Liver (tissue), 9 donors: ENCODE results near the gene POLR3H. TPM values are rescaled to one million over a fixed set of nuclear protein-coding genes. Genes with fewer than 3 reads are reported as not detected.
"Not testable (repeated sequence)": the region's sequence is repeated elsewhere in the genome, so short reads cannot be mapped to it uniquely, and the experiment has no call there.

Experiments
- DNase-seq: peaks from one replicate; pipeline ENCODE4 v3.0.0-alpha.2; 2017; ENCODE audit warnings: low spot score
- H3K27ac ChIP-seq, 2 donors: one replicate each; pipeline ENCODE4 v1.7.0; 2013; ENCODE audit warnings: inconsistent platforms in 2 of 2, low read length in 2 of 2, control low read depth in 1 of 2, low read depth in 1 of 2, mild to moderate bottlenecking in 1 of 2
- H3K27me3 ChIP-seq, 4 donors: one replicate each; pipeline versions ENCODE4 v1.6.1 to v1.7.0; 2013; ENCODE audit warnings: low read length in 3 of 4, inconsistent platforms in 1 of 4, mild to moderate bottlenecking in 1 of 4, moderate library complexity in 1 of 4; ENCODE audit not compliant: control insufficient read depth in 4 of 4, insufficient read depth in 4 of 4
- H3K36me3 ChIP-seq, 4 donors: one replicate each; pipeline versions ENCODE4 v1.6.1 to v1.7.0; 2013; ENCODE audit warnings: low read length in 3 of 4, mild to moderate bottlenecking in 3 of 4, low read depth in 1 of 4, moderate library complexity in 1 of 4; ENCODE audit not compliant: control insufficient read depth in 4 of 4, insufficient read depth in 3 of 4
- H3K4me1 ChIP-seq, 4 donors: one replicate each; pipeline versions ENCODE4 v1.6.1 to v1.7.0; 2013; ENCODE audit warnings: low read length in 3 of 4, mild to moderate bottlenecking in 3 of 4, moderate library complexity in 1 of 4; ENCODE audit not compliant: control insufficient read depth in 4 of 4, insufficient read depth in 4 of 4
- H3K4me3 ChIP-seq, 3 donors: one replicate each; pipeline versions ENCODE4 v1.6.1 to v1.7.0; 2013; ENCODE audit warnings: low read length in 3 of 3, control low read depth in 1 of 3, low read depth in 1 of 3, mild to moderate bottlenecking in 1 of 3
- H3K9ac ChIP-seq, 2 donors: one replicate each; pipeline ENCODE4 v1.7.0; 2013; ENCODE audit warnings: low read length in 2 of 2, mild to moderate bottlenecking in 2 of 2, moderate library complexity in 2 of 2, control low read depth in 1 of 2, low read depth in 1 of 2
- H3K9me3 ChIP-seq, 4 donors: one replicate each; pipeline versions ENCODE4 v1.6.1 to v1.7.0; 2013; ENCODE audit warnings: low read length in 3 of 4; ENCODE audit not compliant: control insufficient read depth in 4 of 4
- ATF3 ChIP-seq: IDR thresholded peaks from 2 replicates; pipeline ENCODE4 v1.6.1; 2016; ENCODE audit warnings: antibody characterized with exemption
- CTCF ChIP-seq: fragments of 150-350 bp; IDR thresholded peaks from 2 replicates; pipeline ENCODE4 v1.5.1; 2017; ENCODE audit warnings: improper control_type of control experiment, low read depth, low read length; ENCODE audit not compliant: missing input control
- EGR1 ChIP-seq, 2 donors: IDR thresholded peaks; 2 replicates each; pipeline ENCODE4 v1.6.1; 2016 to 2018; ENCODE audit warnings: antibody characterized with exemption in 2 of 2, low read depth in 2 of 2
- FOXA1 ChIP-seq: IDR thresholded peaks from 2 replicates; pipeline ENCODE4 v1.6.1; 2016; ENCODE audit warnings: antibody characterized with exemption
- FOXA2 ChIP-seq: IDR thresholded peaks from 2 replicates; pipeline ENCODE4 v1.6.1; 2016; ENCODE audit warnings: antibody characterized with exemption
- HNF4A ChIP-seq, 2 donors: conservative IDR thresholded peaks; 2 replicates each; pipeline ENCODE4 v1.6.1; 2016; ENCODE audit warnings: antibody characterized with exemption in 2 of 2, mild to moderate bottlenecking in 2 of 2
- HNF4G ChIP-seq: IDR thresholded peaks from 2 replicates; pipeline ENCODE4 v1.6.1; 2016; ENCODE audit warnings: antibody characterized with exemption
- MAX ChIP-seq: IDR thresholded peaks from 2 replicates; pipeline ENCODE4 v1.6.1; 2016; ENCODE audit warnings: antibody characterized with exemption
- NR2F2 ChIP-seq: IDR thresholded peaks from 2 replicates; pipeline ENCODE4 v1.6.1; 2016; ENCODE audit warnings: antibody characterized with exemption
- RAD21 ChIP-seq, 2 donors: IDR thresholded peaks; 2 replicates each; pipeline ENCODE4 v1.6.1; 2016; ENCODE audit warnings: antibody characterized with exemption in 2 of 2, mild to moderate bottlenecking in 2 of 2
- RXRA ChIP-seq, 2 donors: IDR thresholded peaks; 2 replicates each; pipeline ENCODE4 v1.6.1; 2017 to 2018; ENCODE audit warnings: antibody characterized with exemption in 2 of 2, mild to moderate bottlenecking in 1 of 2
- YY1 ChIP-seq: IDR thresholded peaks from 2 replicates; pipeline ENCODE4 v1.6.1; 2016; ENCODE audit warnings: antibody characterized with exemption, mild to moderate bottlenecking
- ZBTB33 ChIP-seq: IDR thresholded peaks from 2 replicates; pipeline ENCODE4 v1.6.1; 2016; ENCODE audit warnings: antibody characterized with exemption
- WGBS: extraction: QIAGEN DNeasy Blood & Tissue Kit; methylation state at CpG from one replicate; pipeline ENCODE4 v1.1.7; 2013; 5-methylcytosine and 5-hydroxymethylcytosine counted together
- polyA plus RNA-seq, 2 donors: library from polyadenylated mRNA; stranded (reverse) in 1 of 2; unstranded in 1 of 2; fragments of 200-250 nt in 1 of 2; fragments of >200 nt in 1 of 2; fragmentation: Nextera tagmentation in 1 of 2; extraction: Ambion mirVana in 1 of 2; gene quantifications; one replicate each; pipeline versions ENCODE4 v1.2.1 to v1.2.3, GENCODE V29; 2013 to 2015
- total RNA-seq, 2 donors: library from RNA; depleted of rRNA; stranded (reverse); fragments of >200 nt; gene quantifications; one replicate each; pipeline ENCODE4 v1.2.3, GENCODE V29; 2014
- donor health status: healthy.
- donor health status: healthy.
- donor health status: healthy.
- donor health status: healthy.
- donor health status: healthy.

POLR3H gene
- total and polyA plus RNA-seq, 4 donors = 11.7 to 37.7 (median 27.1) TPM

GRCh38 chr22:41573677-41574076, 29.4 kb upstream of the POLR3H start:
- H3K4me1 ChIP-seq = no peaks in the 10 kb centered on the region
- H3K9me3 ChIP-seq = no peaks in the 10 kb centered on the region
- no peak for TF ChIP-seq CTCF
- no peak for TF ChIP-seq NR2F2
- TF ChIP-seq HNF4G = no peak
- no peak for TF ChIP-seq ZBTB33
- no peak for TF ChIP-seq EGR1 (IDR thresholded peaks at IDR 0.05; ENCODE audit: low read depth in 2 of 2)
- no peak for TF ChIP-seq ATF3
- no peak for TF ChIP-seq YY1
- TF ChIP-seq HNF4A (conservative IDR thresholded peaks at IDR 0.05) = no peak
- TF ChIP-seq RAD21 (IDR thresholded peaks at IDR 0.05) = no peak
- TF ChIP-seq FOXA2 = no peak
- no peak for TF ChIP-seq RXRA (IDR thresholded peaks at IDR 0.05)
- TF ChIP-seq FOXA1 = no peak
- no peak overlapping the region for H3K4me3 ChIP-seq
- H3K36me3 ChIP-seq = peaks cover 4 to 11% (median 10%) of the 10 kb centered on the region in 4 donors
- no peak overlapping the region for H3K27ac ChIP-seq
- 95% methylated on average over 11 of the region's 11 CpGs for WGBS
- no peak overlapping the region for H3K9ac ChIP-seq
- no peak for DNase-seq
- H3K27me3 ChIP-seq = no peaks in the 10 kb centered on the region

GRCh38 chr22:41572305-41572704, 28.0 kb upstream of the POLR3H start:
- H3K4me3 ChIP-seq, H3K9ac ChIP-seq, H3K9me3 ChIP-seq, DNase-seq, H3K4me1 ChIP-seq, H3K27me3 ChIP-seq, H3K36me3 ChIP-seq, H3K27ac ChIP-seq: not testable (repeated sequence)
- 97% methylated on average over 3 of the region's 3 CpGs for WGBS

GRCh38 chr22:41571786-41572185, 27.5 kb upstream of the POLR3H start:
- Histone ChIP-seq H3K27me3 (no peaks in the 10 kb centered on the region), H3K36me3 (peaks cover 0 to 2% (median under 1%) of the 10 kb centered on the region in 4 donors), H3K9me3 (no peaks in the 10 kb centered on the region), H3K9ac (no peak overlapping the region), H3K4me1 (no peaks in the 10 kb centered on the region), H3K27ac (no peak overlapping the region), H3K4me3 (no peak overlapping the region)
- TF ChIP-seq MAX = no peak
- no peak for TF ChIP-seq ATF3
- no peak for TF ChIP-seq RAD21 (IDR thresholded peaks at IDR 0.05)
- TF ChIP-seq HNF4G = no peak
- no peak for TF ChIP-seq YY1
- TF ChIP-seq CTCF = no peak
- 91% methylated on average over 14 of the region's 14 CpGs for WGBS
- no peak for DNase-seq
